Pons (tissue), 1 donor: ENCODE measurements around the gene POLL.

ENCODE experiments used
- DNase-seq: peaks from one replicate; pipeline ENCODE4 v3.0.0-alpha.2; 2016; ENCODE audit warnings: low spot score

The POLL gene

GRCh38 chr10:101573885-101574753 lies 13.9 kb downstream of the POLL start:
- DNase-seq, result no peak

- DNase-seq, result no peak
Measured at GRCh38 chr10:101572785-101573184, 15.3 kb downstream of the POLL start.

- DNase-seq, result no peak
Measured at GRCh38 chr10:101572126-101572525, 15.9 kb downstream of the POLL start.

- DNase-seq, result no peak
Measured at GRCh38 chr10:101571271-101571925, 16.7 kb downstream of the POLL start.

- peak; percentile 18 for DNase-seq
Measured at GRCh38 chr10:101570428-101571270, 17.4 kb downstream of the POLL start.

- DNase-seq, result peak; percentile 44
Measured at GRCh38 chr10:101569622-101570427, 18.2 kb downstream of the POLL start.

- DNase-seq, result no peak
Measured at GRCh38 chr10:101569323-101569621, 18.8 kb downstream of the POLL start.

- no peak for DNase-seq
Measured at GRCh38 chr10:101568054-101568745, 19.9 kb downstream of the POLL start.

- no peak for DNase-seq
Measured at GRCh38 chr10:101567165-101568006, 20.7 kb downstream of the POLL start.

GRCh38 chr10:101566333-101567164 lies 21.5 kb downstream of the POLL start:
- DNase-seq, result no peak

- DNase-seq, result no peak
Measured at GRCh38 chr10:101565936-101566332, 22.1 kb downstream of the POLL start.

- no peak for DNase-seq
Measured at GRCh38 chr10:101565370-101565900, 22.6 kb downstream of the POLL start.

- DNase-seq, result no peak
Measured at GRCh38 chr10:101564490-101564991, 23.5 kb downstream of the POLL start.

- no peak for DNase-seq
Measured at GRCh38 chr10:101563497-101564040, 24.5 kb downstream of the POLL start.

- DNase-seq, result no peak
Measured at GRCh38 chr10:101563007-101563406, 25.1 kb downstream of the POLL start.

GRCh38 chr10:101562231-101562630 lies 25.8 kb downstream of the POLL start:
- DNase-seq, result no peak

GRCh38 chr10:101561068-101561915 lies 26.8 kb downstream of the POLL start:
- DNase-seq, result no peak
